ENCODE measurements around the gene HBD. TPM values are rescaled to one million over a fixed set of nuclear protein-coding genes. Genes with fewer than 3 reads are reported as not detected.

The HBD gene
- total RNA-seq, 2 experiments from 2014 or later = not detected

DNA sequence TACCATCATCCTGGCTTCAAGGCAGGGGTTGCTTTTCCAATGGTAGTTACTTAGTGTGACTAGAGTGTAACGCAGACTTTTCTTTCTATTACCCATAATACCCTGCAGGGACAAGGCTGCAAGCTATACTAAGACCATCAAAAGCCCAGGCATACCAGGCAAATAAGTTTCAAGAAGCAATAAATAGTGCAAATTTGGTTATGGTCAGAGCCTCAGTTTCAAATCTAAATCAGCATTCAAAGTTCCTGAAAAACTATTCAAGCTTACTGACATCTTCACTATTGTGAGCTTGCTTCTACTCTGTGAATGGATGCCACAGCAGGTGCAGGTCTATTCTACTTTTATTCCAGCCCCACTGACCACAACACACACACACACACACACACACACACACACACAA, 4.9 kb downstream of the HBD start:
- Mint-ChIP-seq H3K4me3 (no peak overlapping the region), H3K4me1 (ENCODE audit: low read depth) (peaks cover 1% of the 10 kb centered on the region), H3K9me3 (no peaks in the 10 kb centered on the region), H3K27me3 (no peaks in the 10 kb centered on the region), H3K27ac (no peak overlapping the region), H3K36me3 (ENCODE audit: low read depth) (no peaks in the 10 kb centered on the region)
- no peak for DNase-seq
- H3K4me3 ChIP-seq (ENCODE audit: low read length) = no peak overlapping the region
- intact Hi-C loops (cut with DNase I, micrococcal nuclease) = no loop called here
- peaks cover 0 to 13% of the 10 kb centered on the region in 2 experiments for H3K27me3 ChIP-seq (ENCODE audit: control insufficient read depth in 1 of 2, insufficient read depth in 2 of 2, low read length in 2 of 2)
- H3K36me3 ChIP-seq (ENCODE audit: insufficient read depth, low read length) = no peaks in the 10 kb centered on the region
- ChIA-PET CTCF (no interaction called here), POLR2A (no interaction called here)
- TF ChIP-seq, protein P1, sequence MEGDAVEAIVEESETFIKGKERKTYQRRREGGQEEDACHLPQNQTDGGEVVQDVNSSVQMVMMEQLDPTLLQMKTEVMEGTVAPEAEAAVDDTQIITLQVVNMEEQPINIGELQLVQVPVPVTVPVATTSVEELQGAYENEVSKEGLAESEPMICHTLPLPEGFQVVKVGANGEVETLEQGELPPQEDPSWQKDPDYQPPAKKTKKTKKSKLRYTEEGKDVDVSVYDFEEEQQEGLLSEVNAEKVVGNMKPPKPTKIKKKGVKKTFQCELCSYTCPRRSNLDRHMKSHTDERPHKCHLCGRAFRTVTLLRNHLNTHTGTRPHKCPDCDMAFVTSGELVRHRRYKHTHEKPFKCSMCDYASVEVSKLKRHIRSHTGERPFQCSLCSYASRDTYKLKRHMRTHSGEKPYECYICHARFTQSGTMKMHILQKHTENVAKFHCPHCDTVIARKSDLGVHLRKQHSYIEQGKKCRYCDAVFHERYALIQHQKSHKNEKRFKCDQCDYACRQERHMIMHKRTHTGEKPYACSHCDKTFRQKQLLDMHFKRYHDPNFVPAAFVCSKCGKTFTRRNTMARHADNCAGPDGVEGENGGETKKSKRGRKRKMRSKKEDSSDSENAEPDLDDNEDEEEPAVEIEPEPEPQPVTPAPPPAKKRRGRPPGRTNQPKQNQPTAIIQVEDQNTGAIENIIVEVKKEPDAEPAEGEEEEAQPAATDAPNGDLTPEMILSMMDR (IDR thresholded peaks at IDR 0.05) = no peak
- H3K27ac ChIP-seq (ENCODE audit: low read depth in 1 of 2, low read length in 2 of 2) = no peak overlapping the region
- peaks cover 0 to 12% of the 10 kb centered on the region in 2 experiments for H3K9me3 ChIP-seq (ENCODE audit: control insufficient read depth in 1 of 2, insufficient read depth in 1 of 2, low read length in 2 of 2)
- ATAC-seq (ENCODE audit: poor library complexity) = no peak
- no peaks in the 10 kb centered on the region for H3K4me1 ChIP-seq (ENCODE audit: insufficient read depth, low read length)

DNA sequence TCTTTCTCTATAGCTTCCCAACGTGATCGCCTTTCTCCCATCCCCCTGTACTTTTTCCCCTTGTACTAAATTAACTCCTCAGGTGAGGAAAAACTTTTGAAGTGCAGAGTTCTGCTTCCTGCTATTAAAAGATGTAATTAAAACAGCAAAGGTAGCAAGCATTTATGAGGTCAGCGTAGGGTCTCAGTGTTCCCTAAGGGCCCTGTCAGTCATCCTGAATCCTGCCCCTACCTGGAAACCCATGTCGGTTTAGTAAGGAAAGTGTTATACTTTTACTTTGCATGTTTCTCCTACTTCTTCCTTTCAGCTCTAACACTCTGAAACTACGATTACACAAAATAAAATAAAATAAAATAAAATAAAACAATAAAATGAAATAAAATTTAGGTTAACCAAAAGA, 6.2 kb downstream of the HBD start:
- H3K4me3 Mint-ChIP-seq = no peak overlapping the region
- H3K9me3 Mint-ChIP-seq = no peaks in the 10 kb centered on the region
- H3K4me1 Mint-ChIP-seq (ENCODE audit: low read depth) = no peaks in the 10 kb centered on the region
- CTCF ChIA-PET = no interaction called here
- Histone ChIP-seq H3K4me1 (ENCODE audit: insufficient read depth, low read length) (no peaks in the 10 kb centered on the region), H3K27me3 (ENCODE audit: control insufficient read depth in 1 of 2, insufficient read depth in 2 of 2, low read length in 2 of 2) (peaks cover 0 to 13% of the 10 kb centered on the region in 2 experiments), H3K27ac (ENCODE audit: low read depth in 1 of 2, low read length in 2 of 2) (no peak overlapping the region), H3K4me3 (ENCODE audit: low read length) (no peak overlapping the region), H3K36me3 (ENCODE audit: insufficient read depth, low read length) (no peaks in the 10 kb centered on the region), H3K9me3 (ENCODE audit: control insufficient read depth in 1 of 2, insufficient read depth in 1 of 2, low read length in 2 of 2) (peaks cover 0 to 12% of the 10 kb centered on the region in 2 experiments)
- ATAC-seq (ENCODE audit: poor library complexity) (no peak), DNase-seq (no peak)
- H3K36me3 Mint-ChIP-seq (ENCODE audit: low read depth) = no peaks in the 10 kb centered on the region
- intact Hi-C loops (cut with DNase I, micrococcal nuclease) = no loop called here
- no peak overlapping the region for H3K27ac Mint-ChIP-seq
- peaks cover 6% of the 10 kb centered on the region for H3K27me3 Mint-ChIP-seq
- POLR2A ChIA-PET = no interaction called here
- TF ChIP-seq, protein P1 (IDR thresholded peaks at IDR 0.05) = no peak

DNA sequence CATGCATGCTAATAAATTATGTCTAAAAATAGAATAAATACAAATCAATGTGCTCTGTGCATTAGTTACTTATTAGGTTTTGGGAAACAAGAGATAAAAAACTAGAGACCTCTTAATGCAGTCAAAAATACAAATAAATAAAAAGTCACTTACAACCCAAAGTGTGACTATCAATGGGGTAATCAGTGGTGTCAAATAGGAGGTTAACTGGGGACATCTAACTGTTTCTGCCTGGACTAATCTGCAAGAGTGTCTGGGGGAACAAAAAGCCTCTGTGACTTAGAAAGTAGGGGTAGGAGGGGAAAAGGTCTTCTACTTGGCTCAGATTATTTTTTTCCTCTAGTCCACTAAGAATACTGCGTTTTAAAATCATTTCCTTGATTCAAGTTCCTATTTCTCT, 6.6 kb downstream of the HBD start:
- no peak overlapping the region for H3K27ac Mint-ChIP-seq
- ChIA-PET CTCF (no interaction called here), POLR2A (no interaction called here)
- Histone ChIP-seq H3K4me1 (ENCODE audit: insufficient read depth, low read length) (no peaks in the 10 kb centered on the region), H3K4me3 (ENCODE audit: low read length) (no peak overlapping the region), H3K36me3 (ENCODE audit: insufficient read depth, low read length) (no peaks in the 10 kb centered on the region), H3K27me3 (ENCODE audit: control insufficient read depth in 1 of 2, insufficient read depth in 2 of 2, low read length in 2 of 2) (peaks cover 0 to 13% of the 10 kb centered on the region in 2 experiments), H3K9me3 (ENCODE audit: control insufficient read depth in 1 of 2, insufficient read depth in 1 of 2, low read length in 2 of 2) (peaks cover 0 to 12% of the 10 kb centered on the region in 2 experiments), H3K27ac (ENCODE audit: low read depth in 1 of 2, low read length in 2 of 2) (no peak overlapping the region)
- no peak overlapping the region for H3K4me3 Mint-ChIP-seq
- H3K36me3 Mint-ChIP-seq (ENCODE audit: low read depth) = no peaks in the 10 kb centered on the region
- no peaks in the 10 kb centered on the region for H3K9me3 Mint-ChIP-seq
- intact Hi-C loops (cut with DNase I, micrococcal nuclease) = no loop called here
- no peaks in the 10 kb centered on the region for H3K4me1 Mint-ChIP-seq (ENCODE audit: low read depth)
- DNase-seq = no peak
- TF ChIP-seq, protein P1 (IDR thresholded peaks at IDR 0.05) = no peak
- ATAC-seq (ENCODE audit: poor library complexity) = no peak
- peaks cover 6% of the 10 kb centered on the region for H3K27me3 Mint-ChIP-seq

Data from CD4-positive, alpha-beta T cell (primary cell).